Caco-2 (cell line): Measurements from ENCODE around the gene NEAT1. TPM values are rescaled to one million over a fixed set of nuclear protein-coding genes. Genes with fewer than 3 reads are reported as not detected.
A peak's percentile ranks its signal among the peaks of the same experiment; 100 is the strongest.

Source experiments
- BruUV-seq: library from RNA; stranded (reverse); fragments of 400-500 nt; replicated peaks from 2 replicates; lab custom pipeline; 2021; lab: Mats Ljungman, UMichigan
- CTCF ChIA-PET: fragments of 300-600 bp; sonication (Branson Sonifier 250); formaldehyde crosslinking; loops from one replicate; lab custom pipeline; 2022; ENCODE audit warnings: antibody characterized with exemption; lab: Charles Lee
- POLR2A ChIA-PET: fragments of 300-600 bp; sonication (Branson Sonifier 250); formaldehyde crosslinking; loops from one replicate; lab custom pipeline; 2022; ENCODE audit warnings: antibody characterized with exemption; lab: Charles Lee
- DNase-seq, 2 experiments: peaks; one replicate each; pipeline versions ENCODE4 v3.0.0 to v3.0.0-alpha.2; 2020 to 2022
- H3K27me3 ChIP-seq: replicated peaks from 2 replicates; pipeline ENCODE4 v1.6.0; 2011; ENCODE audit warnings: low read length; ENCODE audit not compliant: control insufficient read depth, insufficient read depth
- H3K36me3 ChIP-seq: 2 replicates; pipeline ENCODE4 v1.5.1; 2011; ENCODE audit warnings: low read length; ENCODE audit not compliant: control insufficient read depth, insufficient read depth
- H3K4me1 ChIP-seq: fragments of 250-450 bp; sonication (Bioruptor Pico); 2 replicates; pipeline ENCODE4 v1.5.1; 2020; ENCODE audit warnings: mild to moderate bottlenecking
- H3K4me3 ChIP-seq: 2 replicates; pipeline ENCODE4 v1.5.1; 2011; ENCODE audit warnings: low read depth, mild to moderate bottlenecking, control low read depth, low read length
- H3K9me3 ChIP-seq: fragments of 250-450 bp; sonication (Bioruptor Pico); 2 replicates; pipeline ENCODE4 v1.5.1; 2020; ENCODE audit warnings: mild to moderate bottlenecking, moderate library complexity
- H3K27ac Mint-ChIP-seq: one replicate; pipeline ENCODE4 v1.8.0; 2022; ENCODE audit warnings: mixed read lengths; ENCODE audit not compliant: unreplicated experiment
- H3K27me3 Mint-ChIP-seq: one replicate; pipeline ENCODE4 v1.8.0; 2022; ENCODE audit warnings: mixed read lengths; ENCODE audit not compliant: insufficient read depth, unreplicated experiment
- H3K36me3 Mint-ChIP-seq: one replicate; pipeline ENCODE4 v1.8.0; 2022; ENCODE audit warnings: mild to moderate bottlenecking, mixed read lengths; ENCODE audit not compliant: insufficient read depth, unreplicated experiment
- H3K4me1 Mint-ChIP-seq: one replicate; pipeline ENCODE4 v1.8.0; 2022; ENCODE audit warnings: low read depth, mixed read lengths; ENCODE audit not compliant: unreplicated experiment
- H3K4me3 Mint-ChIP-seq: one replicate; pipeline ENCODE4 v1.8.0; 2022; ENCODE audit warnings: mild to moderate bottlenecking, moderate library complexity, mixed read lengths; ENCODE audit not compliant: unreplicated experiment
- H3K9me3 Mint-ChIP-seq: one replicate; pipeline ENCODE4 v1.8.0; 2022; ENCODE audit warnings: mixed read lengths; ENCODE audit not compliant: unreplicated experiment
- intact Hi-C: fragments of 100-400 bp; cut with micrococcal nuclease; formaldehyde crosslinking; loops from one replicate; pipeline ENCODE4 v1.10.0; 2022; ENCODE audit not compliant: unreplicated experiment
- total RNA-seq: library from RNA; stranded (reverse); gene quantifications from 2 replicates; pipeline ENCODE4 v1.2.3, GENCODE V29; 2022
- TF ChIP-seq, protein P1 (sequence below), 2 experiments: fragments of 200-600 bp in 1 of 2; IDR thresholded peaks; 1 replicate in 1 of 2; 2 replicates in 1 of 2; pipeline versions ENCODE4 v1.5.1 to v1.8.0; 2011 to 2022; ENCODE audit warnings: antibody characterized with exemption in 1 of 2, control low read depth in 1 of 2, inconsistent platforms in 1 of 2, low read depth in 1 of 2, low read length in 1 of 2, mild to moderate bottlenecking in 1 of 2, moderate library complexity in 1 of 2; ENCODE audit not compliant: insufficient read depth in 1 of 2, severe bottlenecking in 1 of 2, unreplicated experiment in 1 of 2

The NEAT1 gene
- total RNA-seq, 1 experiment from 2014 or later = 254 TPM

DNA sequence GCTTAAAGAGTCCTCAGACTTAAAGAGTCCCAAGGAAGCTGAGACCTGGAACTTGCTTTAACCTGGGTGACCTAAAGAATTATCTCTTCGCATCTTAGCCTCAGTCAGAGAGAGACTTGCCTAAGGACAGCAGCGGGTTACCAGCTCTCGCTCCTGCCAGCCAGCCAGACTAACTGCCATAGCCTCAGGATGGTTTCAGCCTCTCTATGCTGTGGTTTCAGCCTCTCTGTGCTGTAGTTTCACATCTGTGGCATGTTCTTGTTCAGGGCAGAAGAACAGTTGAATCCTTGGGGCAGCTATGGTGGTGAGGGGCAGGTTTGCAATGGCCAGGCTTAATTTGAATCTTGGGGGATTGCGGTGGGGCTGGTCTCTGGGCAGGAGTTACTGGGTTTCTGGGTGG lies 33.9 kb upstream of the NEAT1 start:
- H3K4me3 ChIP-seq = no peak overlapping the region
- ChIA-PET POLR2A (no interaction called here), CTCF (no interaction called here)
- H3K27me3 ChIP-seq = no peaks in the 10 kb centered on the region
- peaks cover 15% of the 10 kb centered on the region for H3K4me1 ChIP-seq
- DNase-seq = no peak
- no peaks in the 10 kb centered on the region for H3K9me3 Mint-ChIP-seq
- peak overlapping the region; percentile 50 for H3K27ac Mint-ChIP-seq
- no TSS peak for BruUV-seq
- H3K4me1 Mint-ChIP-seq = peaks cover 12% of the 10 kb centered on the region
- no peaks in the 10 kb centered on the region for H3K27me3 Mint-ChIP-seq
- H3K9me3 ChIP-seq = no peaks in the 10 kb centered on the region
- peak overlapping the region; percentile 22 for H3K4me3 Mint-ChIP-seq
- H3K36me3 Mint-ChIP-seq = peaks cover 29% of the 10 kb centered on the region
- intact Hi-C loops = no loop called here
- TF ChIP-seq, protein P1, sequence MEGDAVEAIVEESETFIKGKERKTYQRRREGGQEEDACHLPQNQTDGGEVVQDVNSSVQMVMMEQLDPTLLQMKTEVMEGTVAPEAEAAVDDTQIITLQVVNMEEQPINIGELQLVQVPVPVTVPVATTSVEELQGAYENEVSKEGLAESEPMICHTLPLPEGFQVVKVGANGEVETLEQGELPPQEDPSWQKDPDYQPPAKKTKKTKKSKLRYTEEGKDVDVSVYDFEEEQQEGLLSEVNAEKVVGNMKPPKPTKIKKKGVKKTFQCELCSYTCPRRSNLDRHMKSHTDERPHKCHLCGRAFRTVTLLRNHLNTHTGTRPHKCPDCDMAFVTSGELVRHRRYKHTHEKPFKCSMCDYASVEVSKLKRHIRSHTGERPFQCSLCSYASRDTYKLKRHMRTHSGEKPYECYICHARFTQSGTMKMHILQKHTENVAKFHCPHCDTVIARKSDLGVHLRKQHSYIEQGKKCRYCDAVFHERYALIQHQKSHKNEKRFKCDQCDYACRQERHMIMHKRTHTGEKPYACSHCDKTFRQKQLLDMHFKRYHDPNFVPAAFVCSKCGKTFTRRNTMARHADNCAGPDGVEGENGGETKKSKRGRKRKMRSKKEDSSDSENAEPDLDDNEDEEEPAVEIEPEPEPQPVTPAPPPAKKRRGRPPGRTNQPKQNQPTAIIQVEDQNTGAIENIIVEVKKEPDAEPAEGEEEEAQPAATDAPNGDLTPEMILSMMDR (IDR thresholded peaks at IDR 0.05; ENCODE audit: insufficient read depth in 1 of 2, low read depth in 1 of 2, low read length in 1 of 2, severe bottlenecking in 1 of 2, unreplicated experiment in 1 of 2) = no peak
- H3K36me3 ChIP-seq = no peaks in the 10 kb centered on the region; the same call in 1 of the 2 replicates

DNA sequence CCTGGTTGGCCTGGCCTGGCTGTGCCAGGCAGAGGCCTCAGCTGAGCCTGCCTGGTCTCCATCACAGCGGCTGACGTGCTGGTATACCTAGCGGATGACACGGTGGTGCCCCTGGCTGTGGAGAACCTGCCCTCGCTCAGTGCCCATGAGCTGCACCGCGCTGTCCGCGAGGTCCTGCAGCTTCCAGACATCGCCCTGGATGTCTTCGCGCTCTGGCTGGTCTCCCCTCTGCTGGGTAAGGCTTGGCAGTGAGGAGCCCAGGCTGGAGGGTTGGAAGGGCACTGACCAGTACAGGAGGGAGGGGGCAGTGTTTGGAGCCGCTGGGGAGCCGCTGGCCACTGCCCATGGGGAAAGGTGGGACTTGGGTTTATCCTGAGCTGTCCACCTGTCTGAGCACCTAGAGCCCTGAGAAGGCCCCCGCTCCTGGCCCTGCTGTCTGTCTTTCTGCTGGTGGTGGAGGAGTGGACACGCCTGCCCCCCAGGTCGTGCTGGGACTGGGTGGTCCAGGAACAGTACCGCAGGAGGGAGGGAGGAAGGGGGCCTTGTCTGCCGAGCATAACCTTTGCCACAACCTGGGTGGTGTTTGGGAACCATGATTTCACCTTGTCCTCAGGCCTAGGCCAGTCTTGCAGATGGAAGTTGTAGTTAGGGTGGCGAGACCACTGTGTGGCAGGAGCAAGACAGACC lies 33.2 kb upstream of the NEAT1 start:
- H3K27me3 ChIP-seq = no peaks in the 10 kb centered on the region
- Mint-ChIP-seq H3K4me1 (peaks cover 6% of the 10 kb centered on the region), H3K4me3 (no peak overlapping the region), H3K36me3 (peaks cover 25% of the 10 kb centered on the region), H3K27me3 (no peaks in the 10 kb centered on the region), H3K9me3 (no peaks in the 10 kb centered on the region), H3K27ac (peak overlapping the region; percentile 50)
- peaks cover 15% of the 10 kb centered on the region for H3K4me1 ChIP-seq
- intact Hi-C loops = no loop called here
- DNase-seq = no peak
- TF ChIP-seq, protein P1 (IDR thresholded peaks at IDR 0.05; ENCODE audit: insufficient read depth in 1 of 2, low read depth in 1 of 2, low read length in 1 of 2, severe bottlenecking in 1 of 2, unreplicated experiment in 1 of 2) = no peak
- no peaks in the 10 kb centered on the region; the same call in 1 of the 2 replicates for H3K36me3 ChIP-seq
- BruUV-seq = no TSS peak
- CTCF ChIA-PET = no interaction called here
- H3K4me3 ChIP-seq = no peak overlapping the region
- no peaks in the 10 kb centered on the region for H3K9me3 ChIP-seq
- POLR2A ChIA-PET = no interaction called here

DNA sequence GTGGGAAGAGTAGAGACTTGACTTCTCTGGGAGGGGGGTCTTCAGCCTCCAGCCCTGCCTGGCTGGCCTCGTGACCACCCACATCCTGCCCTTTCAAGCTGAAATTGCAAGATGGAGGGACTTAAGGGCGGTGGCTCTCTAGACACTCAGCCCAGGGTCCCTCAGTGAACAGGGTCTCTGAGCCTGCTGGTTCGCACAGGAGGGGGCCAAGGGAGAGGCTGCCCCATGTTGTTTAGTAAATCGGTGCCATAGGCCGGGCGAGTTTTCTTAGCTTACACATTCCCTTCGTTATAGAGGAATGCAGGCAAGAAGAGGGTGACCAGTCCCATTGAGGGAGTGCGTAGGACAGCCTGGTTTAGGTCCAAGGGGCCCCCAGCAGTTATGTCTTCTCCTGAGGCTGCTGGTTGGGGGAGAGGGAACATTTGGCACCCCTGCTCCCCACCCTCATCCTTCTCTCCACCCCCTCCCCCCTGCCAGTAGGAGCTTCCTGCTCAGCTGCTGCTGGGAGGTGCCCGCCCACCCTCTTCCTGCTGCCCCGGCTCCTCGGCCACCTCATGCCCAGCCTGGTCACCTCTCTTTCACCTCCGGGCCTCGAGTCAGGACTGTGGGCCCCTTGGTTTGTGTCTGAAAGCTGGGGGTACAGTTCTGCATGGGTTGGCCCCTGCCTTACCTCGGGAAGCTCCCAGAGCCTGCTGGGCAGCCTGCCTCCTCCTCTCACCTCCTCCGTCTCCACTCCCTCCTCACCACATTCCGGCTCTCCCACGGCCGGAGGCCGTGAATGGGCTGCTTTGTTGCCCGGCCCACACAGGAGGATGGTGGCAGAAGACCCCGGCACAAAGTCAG lies 32.3 kb upstream of the NEAT1 start:
- intact Hi-C loops = no loop called here
- Mint-ChIP-seq H3K36me3 (peaks cover 25% of the 10 kb centered on the region), H3K27ac (peak overlapping the region; percentile 50), H3K4me3 (no peak overlapping the region), H3K4me1 (peaks cover 6% of the 10 kb centered on the region), H3K9me3 (no peaks in the 10 kb centered on the region), H3K27me3 (no peaks in the 10 kb centered on the region)
- TF ChIP-seq, protein P1 (IDR thresholded peaks at IDR 0.05; ENCODE audit: insufficient read depth in 1 of 2, low read depth in 1 of 2, low read length in 1 of 2, severe bottlenecking in 1 of 2, unreplicated experiment in 1 of 2) = no peak
- POLR2A ChIA-PET = interaction anchor here (0.7 kb wide), 1 partner anchor 22 kb away, joined by 6 read pairs; no protein-coding TSS in a partner anchor
- no TSS peak for BruUV-seq
- no peaks in the 10 kb centered on the region for H3K27me3 ChIP-seq
- no peaks in the 10 kb centered on the region for H3K9me3 ChIP-seq
- H3K4me3 ChIP-seq = no peak overlapping the region
- H3K4me1 ChIP-seq = peaks cover 13% of the 10 kb centered on the region
- no peaks in the 10 kb centered on the region; the same call in 1 of the 2 replicates for H3K36me3 ChIP-seq
- no peak for DNase-seq
- CTCF ChIA-PET = interaction anchor here (0.5 to 1.0 kb wide), 2 partner anchors 19 to 607 kb away, joined by 4 to 11 read pairs; no protein-coding TSS in a partner anchor
